Tibial nerve (tissue), 4 donors: ENCODE measurements around the gene NUTF2. TPM values are rescaled to one million over a fixed set of nuclear protein-coding genes. Genes with fewer than 3 reads are reported as not detected.

ENCODE experiments used
- DNase-seq, 2 donors: peaks; one replicate each; pipeline ENCODE4 v3.0.0-alpha.2; 2019; ENCODE audit warnings: low spot score in 2 of 2
- H3K27ac ChIP-seq, 4 donors: fragments of 200-600 bp; sonication (generic) in 3 of 4; one replicate each; pipeline ENCODE4 v1.5.1; 2017 to 2019; ENCODE audit warnings: mild to moderate bottlenecking in 1 of 4
- H3K27me3 ChIP-seq, 2 donors: fragments of 200-600 bp; sonication (generic) in 1 of 2; one replicate each; pipeline versions ENCODE4 v1.5.1 to v1.6.0; 2017 to 2019
- H3K36me3 ChIP-seq, 3 donors: fragments of 200-600 bp; sonication (generic); one replicate each; pipeline ENCODE4 v1.5.1; 2018 to 2019
- H3K4me1 ChIP-seq, 4 donors: fragments of 200-600 bp; sonication (generic) in 3 of 4; one replicate each; pipeline ENCODE4 v1.5.1; 2017 to 2019
- H3K4me3 ChIP-seq, 4 donors: fragments of 200-600 bp; sonication (generic) in 3 of 4; one replicate each; pipeline ENCODE4 v1.5.1; 2017 to 2019; ENCODE audit warnings: mild to moderate bottlenecking in 1 of 4, moderate library complexity in 1 of 4
- H3K9me3 ChIP-seq, 4 donors: fragments of 200-600 bp; sonication (generic) in 3 of 4; one replicate each; pipeline ENCODE4 v1.5.1; 2017 to 2019
- EP300 ChIP-seq, 2 donors: sonication (generic); formaldehyde crosslinking; IDR thresholded peaks; one replicate each; pipeline ENCODE4 v1.6.1; 2017; ENCODE audit warnings: antibody characterized with exemption in 2 of 2, mild to moderate bottlenecking in 1 of 2
- POLR2A ChIP-seq, 2 donors: fragments of 450-650 bp; IDR thresholded peaks; one replicate each; pipeline ENCODE4 v1.6.1; 2017; ENCODE audit warnings: antibody characterized with exemption in 2 of 2, mild to moderate bottlenecking in 2 of 2, moderate library complexity in 2 of 2
- WGBS, 2 donors: methylation state at CpG; one replicate each; pipeline ENCODE4 v1.1.5; 2018; 5-methylcytosine and 5-hydroxymethylcytosine counted together
- total RNA-seq, 4 donors: library from RNA; depleted of rRNA; stranded (reverse); fragments of >200 nt; gene quantifications; one replicate each; pipeline ENCODE4 v1.1.0, GENCODE V29; 2016
- TF ChIP-seq, protein P1 (sequence below), 5 experiments: fragments of 200-600 bp in 3 of 5; fragments of 450-650 bp in 2 of 5; sonication (generic) in 3 of 5; IDR thresholded peaks; one replicate each; pipeline ENCODE4 v1.5.1; 2016 to 2019; ENCODE audit warnings: antibody characterized with exemption in 5 of 5, mild to moderate bottlenecking in 3 of 5, moderate library complexity in 2 of 5

The NUTF2 gene
- total RNA-seq, 4 donors from 2014 or later: 54.4 to 137 (median 105) TPM

DNA sequence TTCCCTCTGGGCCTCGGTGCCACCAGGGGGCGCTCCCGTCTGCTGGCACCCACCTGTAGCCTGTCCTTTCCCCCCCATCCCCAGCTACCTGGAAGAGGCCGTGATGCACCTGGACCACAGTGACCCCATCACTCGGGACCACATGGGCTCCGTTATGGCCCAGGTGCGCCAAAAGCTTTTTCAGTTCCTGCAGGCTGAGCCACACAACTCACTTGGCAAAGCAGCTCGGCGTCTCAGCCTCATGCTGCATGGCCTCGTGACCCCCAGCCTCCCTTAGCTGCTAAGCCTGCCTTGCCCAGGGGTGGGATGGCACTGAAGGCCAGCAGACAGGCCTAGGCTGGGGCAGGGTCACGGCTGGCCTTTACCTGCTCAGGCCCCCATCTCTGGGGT, 37.1 kb downstream of the NUTF2 start:
- peaks cover 4 to 72% (median 35%) of the 10 kb centered on the region in 3 donors for H3K36me3 ChIP-seq
- H3K27ac ChIP-seq: peak overlapping the region; percentile 60 to 79 (median 68)
- H3K4me1 ChIP-seq: peaks cover 0 to 16% (median 7%) of the 10 kb centered on the region in 4 donors
- no peak overlapping the region for H3K4me3 ChIP-seq
- H3K9me3 ChIP-seq: no peaks in the 10 kb centered on the region
- peak; percentile 43 to 61 for DNase-seq
- no peaks in the 10 kb centered on the region for H3K27me3 ChIP-seq
- no peak for TF ChIP-seq EP300 (IDR thresholded peaks at IDR 0.05)
- TF ChIP-seq, protein P1, sequence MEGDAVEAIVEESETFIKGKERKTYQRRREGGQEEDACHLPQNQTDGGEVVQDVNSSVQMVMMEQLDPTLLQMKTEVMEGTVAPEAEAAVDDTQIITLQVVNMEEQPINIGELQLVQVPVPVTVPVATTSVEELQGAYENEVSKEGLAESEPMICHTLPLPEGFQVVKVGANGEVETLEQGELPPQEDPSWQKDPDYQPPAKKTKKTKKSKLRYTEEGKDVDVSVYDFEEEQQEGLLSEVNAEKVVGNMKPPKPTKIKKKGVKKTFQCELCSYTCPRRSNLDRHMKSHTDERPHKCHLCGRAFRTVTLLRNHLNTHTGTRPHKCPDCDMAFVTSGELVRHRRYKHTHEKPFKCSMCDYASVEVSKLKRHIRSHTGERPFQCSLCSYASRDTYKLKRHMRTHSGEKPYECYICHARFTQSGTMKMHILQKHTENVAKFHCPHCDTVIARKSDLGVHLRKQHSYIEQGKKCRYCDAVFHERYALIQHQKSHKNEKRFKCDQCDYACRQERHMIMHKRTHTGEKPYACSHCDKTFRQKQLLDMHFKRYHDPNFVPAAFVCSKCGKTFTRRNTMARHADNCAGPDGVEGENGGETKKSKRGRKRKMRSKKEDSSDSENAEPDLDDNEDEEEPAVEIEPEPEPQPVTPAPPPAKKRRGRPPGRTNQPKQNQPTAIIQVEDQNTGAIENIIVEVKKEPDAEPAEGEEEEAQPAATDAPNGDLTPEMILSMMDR (IDR thresholded peaks at IDR 0.05): peak; percentile 75 to 92 (median 84)
- 55 to 56% methylated on average over 11 of the region's 11 CpGs for WGBS, 2 donors

DNA sequence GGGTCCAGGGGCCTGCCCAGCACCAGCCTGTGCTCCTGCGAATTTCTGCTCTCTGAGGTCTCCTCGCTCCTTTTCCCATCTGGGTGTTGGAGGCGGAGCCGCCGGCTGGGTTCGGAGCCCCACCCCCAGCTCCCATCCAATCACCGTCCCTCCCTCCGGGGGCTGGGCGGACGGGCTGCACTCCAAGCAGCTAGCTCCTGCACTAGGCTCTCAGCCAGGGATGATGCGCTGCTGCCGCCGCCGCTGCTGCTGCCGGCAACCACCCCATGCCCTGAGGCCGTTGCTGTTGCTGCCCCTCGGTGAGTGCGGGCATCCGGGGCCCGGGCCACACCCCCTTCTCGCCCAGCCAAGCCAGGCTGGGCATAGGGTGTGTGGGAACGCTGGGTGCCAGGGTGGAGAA, 38.0 kb downstream of the NUTF2 start, which contains the start of gene NRN1L:
Gene NRN1L (plus strand): TSS at position 202 of the 400 bp plus-strand sequence. CDS start 19 bp downstream, at position 221.
- Histone ChIP-seq H3K4me3 (peak within 1 kb of the TSS in 1 of 4 donors; percentile 28), H3K4me1 (peaks cover 0 to 16% (median 7%) of the 10 kb centered on the region in 4 donors), H3K36me3 (peaks cover 4 to 63% (median 27%) of the 10 kb centered on the region in 3 donors), H3K27ac (peak within 1 kb of the TSS; percentile 60 to 79 (median 68)), H3K9me3 (no peaks in the 10 kb centered on the region), H3K27me3 (no peaks in the 10 kb centered on the region)
- peak; percentile 46 to 49 for TF ChIP-seq EP300 (IDR thresholded peaks at IDR 0.05)
- TF ChIP-seq, protein P1 (IDR thresholded peaks at IDR 0.05): no peak
- peak in 1 of 2 donors; percentile 53 for TF ChIP-seq POLR2A (IDR thresholded peaks at IDR 0.05)
- WGBS, 2 donors: 16 to 24% methylated on average over 19 to 22 of the region's 22 CpGs
- DNase-seq: peak; percentile 86 to 89

DNA sequence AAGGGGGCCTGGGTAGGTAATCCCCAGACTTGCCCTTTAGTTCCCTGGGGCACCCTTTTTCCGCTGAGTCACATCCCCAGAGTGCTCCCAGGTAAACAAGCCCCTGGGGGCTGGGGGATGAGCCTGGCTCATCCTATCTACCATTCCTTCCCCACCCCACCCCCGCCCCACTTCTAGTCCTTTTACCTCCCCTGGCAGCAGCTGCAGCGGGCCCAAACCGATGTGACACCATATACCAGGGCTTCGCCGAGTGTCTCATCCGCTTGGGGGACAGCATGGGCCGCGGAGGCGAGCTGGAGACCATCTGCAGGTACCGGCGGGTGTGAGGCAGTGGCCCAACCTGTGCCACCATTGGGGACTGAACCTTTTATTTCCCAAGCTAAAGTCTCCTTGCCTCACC, 38.8 kb downstream of the NUTF2 start:
- no peaks in the 10 kb centered on the region for H3K9me3 ChIP-seq
- H3K27me3 ChIP-seq: no peaks in the 10 kb centered on the region
- peaks cover 0 to 55% (median 19%) of the 10 kb centered on the region in 3 donors for H3K36me3 ChIP-seq
- peak overlapping the region in 2 of 4 donors; percentile 52 to 79 for H3K27ac ChIP-seq
- peaks cover 0 to 16% (median 7%) of the 10 kb centered on the region in 4 donors for H3K4me1 ChIP-seq
- DNase-seq: no peak
- WGBS, 2 donors: 92 to 97% methylated on average over 12 of the region's 12 CpGs
- no peak for TF ChIP-seq POLR2A (IDR thresholded peaks at IDR 0.05)
- TF ChIP-seq, protein P1 (IDR thresholded peaks at IDR 0.05): no peak
- TF ChIP-seq EP300 (IDR thresholded peaks at IDR 0.05): no peak
- H3K4me3 ChIP-seq: no peak overlapping the region

DNA sequence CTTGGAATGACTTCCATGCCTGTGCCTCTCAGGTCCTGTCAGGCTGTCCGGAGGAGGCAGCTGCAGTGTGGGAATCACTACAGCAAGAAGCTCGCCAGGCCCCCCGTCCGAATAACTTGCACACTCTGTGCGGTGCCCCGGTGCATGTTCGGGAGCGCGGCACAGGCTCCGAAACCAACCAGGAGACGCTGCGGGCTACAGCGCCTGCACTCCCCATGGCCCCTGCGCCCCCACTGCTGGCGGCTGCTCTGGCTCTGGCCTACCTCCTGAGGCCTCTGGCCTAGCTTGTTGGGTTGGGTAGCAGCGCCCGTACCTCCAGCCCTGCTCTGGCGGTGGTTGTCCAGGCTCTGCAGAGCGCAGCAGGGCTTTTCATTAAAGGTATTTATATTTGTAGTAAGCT, 39.2 kb downstream of the NUTF2 start:
- Histone ChIP-seq H3K36me3 (peaks cover 0 to 50% (median 14%) of the 10 kb centered on the region in 3 donors), H3K27ac (no peak overlapping the region)
- WGBS, 2 donors: 91 to 94% methylated on average over 18 of the region's 19 CpGs

DNA sequence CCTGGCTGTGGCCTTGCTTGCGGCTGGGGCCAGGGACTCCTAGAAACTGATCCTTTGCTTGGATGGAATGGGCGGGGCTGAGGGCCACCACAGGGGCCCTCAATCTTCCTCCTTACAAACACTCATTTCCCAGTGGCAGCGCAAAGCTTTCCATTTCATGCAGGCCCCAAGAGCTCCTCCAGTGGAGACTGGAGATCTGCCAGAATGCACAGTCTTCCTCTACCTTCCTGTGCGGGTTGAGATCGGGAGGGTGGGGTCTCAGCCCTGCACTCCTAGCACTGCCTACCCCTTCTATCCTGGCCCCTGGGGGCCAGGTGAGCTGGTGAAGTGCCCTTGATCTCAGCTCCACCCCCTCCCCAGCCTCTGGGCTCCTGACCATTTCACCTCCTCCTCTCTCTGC, 39.7 kb downstream of the NUTF2 start:
- no peak overlapping the region for H3K27ac ChIP-seq
- H3K36me3 ChIP-seq: peaks cover 0 to 46% (median 10%) of the 10 kb centered on the region in 3 donors
- H3K27me3 ChIP-seq: no peaks in the 10 kb centered on the region
- no peak for DNase-seq
- WGBS, 2 donors: 92 to 93% methylated on average over 5 of the region's 5 CpGs
- no peak overlapping the region for H3K4me3 ChIP-seq
- TF ChIP-seq EP300 (IDR thresholded peaks at IDR 0.05) (no peak), POLR2A (IDR thresholded peaks at IDR 0.05) (no peak)
- TF ChIP-seq, protein P1 (IDR thresholded peaks at IDR 0.05): no peak
- no peaks in the 10 kb centered on the region for H3K9me3 ChIP-seq
- peaks cover 0 to 16% (median 7%) of the 10 kb centered on the region in 4 donors for H3K4me1 ChIP-seq

More for the DNA sequence above, 39.2 kb downstream of the NUTF2 start:
- Histone ChIP-seq H3K9me3 (no peaks in the 10 kb centered on the region), H3K27me3 (no peaks in the 10 kb centered on the region), H3K4me3 (no peak overlapping the region), H3K4me1 (peaks cover 0 to 16% (median 7%) of the 10 kb centered on the region in 4 donors)
- no peak for TF ChIP-seq EP300 (IDR thresholded peaks at IDR 0.05)
- no peak for DNase-seq
